ENCODE measurements around the gene RASSF8.

DNA sequence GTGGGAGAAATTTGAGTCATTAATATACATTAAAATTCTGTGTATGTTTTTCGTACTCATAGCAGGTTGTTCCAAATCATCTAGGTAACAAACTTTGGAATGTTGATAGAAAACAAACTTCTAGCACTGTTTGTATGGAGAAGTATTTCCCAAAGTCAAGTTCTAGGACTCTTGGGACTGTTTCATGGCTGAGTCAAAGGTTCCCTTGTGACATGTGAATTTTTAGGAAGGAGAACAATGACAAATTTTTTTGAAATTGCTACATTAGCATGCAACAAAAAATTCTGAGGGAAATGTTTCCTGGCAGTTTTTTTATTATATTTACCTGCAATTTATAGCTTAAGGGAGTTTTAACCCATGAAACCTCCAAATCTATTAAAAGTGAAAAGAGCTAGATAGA is 73.8 kb downstream of the RASSF8 start:
- no peak for TF ChIP-seq POLR2AphosphoS5 (IDR thresholded peaks at IDR 0.05)
- TF ChIP-seq POLR2A (IDR thresholded peaks at IDR 0.05), result no peak
- TF ChIP-seq, protein P1, sequence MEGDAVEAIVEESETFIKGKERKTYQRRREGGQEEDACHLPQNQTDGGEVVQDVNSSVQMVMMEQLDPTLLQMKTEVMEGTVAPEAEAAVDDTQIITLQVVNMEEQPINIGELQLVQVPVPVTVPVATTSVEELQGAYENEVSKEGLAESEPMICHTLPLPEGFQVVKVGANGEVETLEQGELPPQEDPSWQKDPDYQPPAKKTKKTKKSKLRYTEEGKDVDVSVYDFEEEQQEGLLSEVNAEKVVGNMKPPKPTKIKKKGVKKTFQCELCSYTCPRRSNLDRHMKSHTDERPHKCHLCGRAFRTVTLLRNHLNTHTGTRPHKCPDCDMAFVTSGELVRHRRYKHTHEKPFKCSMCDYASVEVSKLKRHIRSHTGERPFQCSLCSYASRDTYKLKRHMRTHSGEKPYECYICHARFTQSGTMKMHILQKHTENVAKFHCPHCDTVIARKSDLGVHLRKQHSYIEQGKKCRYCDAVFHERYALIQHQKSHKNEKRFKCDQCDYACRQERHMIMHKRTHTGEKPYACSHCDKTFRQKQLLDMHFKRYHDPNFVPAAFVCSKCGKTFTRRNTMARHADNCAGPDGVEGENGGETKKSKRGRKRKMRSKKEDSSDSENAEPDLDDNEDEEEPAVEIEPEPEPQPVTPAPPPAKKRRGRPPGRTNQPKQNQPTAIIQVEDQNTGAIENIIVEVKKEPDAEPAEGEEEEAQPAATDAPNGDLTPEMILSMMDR (IDR thresholded peaks at IDR 0.05), result no peak
- no peak for TF ChIP-seq EP300 (IDR thresholded peaks at IDR 0.05)
